IPS-18c (cell line): ENCODE data around the gene STARD10.

Source experiments
- H3K4me3 ChIP-seq: 2 replicates; pipeline ENCODE4 v1.7.0; 2013; ENCODE audit warnings: low read depth, mild to moderate bottlenecking, low read length, moderate library complexity; ENCODE audit not compliant: insufficient read depth
- H3K9me3 ChIP-seq: one replicate; pipeline ENCODE4 v1.6.1; 2013; ENCODE audit warnings: mild to moderate bottlenecking, low read length, moderate library complexity; ENCODE audit not compliant: control insufficient read depth, insufficient read depth

The STARD10 gene

GRCh38 chr11:72727521-72727920 lies 66.3 kb downstream of the STARD10 start:
- Histone ChIP-seq H3K9me3 (no peaks in the 10 kb centered on the region), H3K4me3 (no peak overlapping the region)

GRCh38 chr11:72726266-72727220 lies 67.3 kb downstream of the STARD10 start:
- no peak overlapping the region for H3K4me3 ChIP-seq

GRCh38 chr11:72725724-72726028 lies 68.2 kb downstream of the STARD10 start:
- no peaks in the 10 kb centered on the region for H3K9me3 ChIP-seq
- no peak overlapping the region for H3K4me3 ChIP-seq

More at GRCh38 chr11:72726266-72727220, 67.3 kb downstream of the STARD10 start:
- H3K9me3 ChIP-seq = no peaks in the 10 kb centered on the region

GRCh38 chr11:72724851-72725723 lies 68.8 kb downstream of the STARD10 start:
- no peaks in the 10 kb centered on the region for H3K9me3 ChIP-seq
- no peak overlapping the region for H3K4me3 ChIP-seq

GRCh38 chr11:72724021-72724551 lies 69.8 kb downstream of the STARD10 start:
- no peak overlapping the region for H3K4me3 ChIP-seq
- H3K9me3 ChIP-seq = no peaks in the 10 kb centered on the region

GRCh38 chr11:72723508-72723907 lies 70.3 kb downstream of the STARD10 start:
- no peak overlapping the region for H3K4me3 ChIP-seq
- H3K9me3 ChIP-seq = no peaks in the 10 kb centered on the region

- H3K4me3 ChIP-seq = no peak overlapping the region
- H3K9me3 ChIP-seq = no peaks in the 10 kb centered on the region
These were observed 71.6 kb downstream of the STARD10 start for GRCh38 chr11:72722050-72722748.

GRCh38 chr11:72721689-72722049 lies 72.2 kb downstream of the STARD10 start:
- H3K4me3 ChIP-seq = no peak overlapping the region
- H3K9me3 ChIP-seq = no peaks in the 10 kb centered on the region

GRCh38 chr11:72721276-72721675 lies 72.6 kb downstream of the STARD10 start:
- H3K4me3 ChIP-seq = no peak overlapping the region
- no peaks in the 10 kb centered on the region for H3K9me3 ChIP-seq

- H3K9me3 ChIP-seq = no peaks in the 10 kb centered on the region
- H3K4me3 ChIP-seq = no peak overlapping the region
These were observed 73.1 kb downstream of the STARD10 start for GRCh38 chr11:72720784-72721183.

- no peak overlapping the region for H3K4me3 ChIP-seq
These were observed 73.8 kb downstream of the STARD10 start for GRCh38 chr11:72720047-72720446.

GRCh38 chr11:72719551-72719950 lies 74.3 kb downstream of the STARD10 start:
- no peaks in the 10 kb centered on the region for H3K9me3 ChIP-seq
- H3K4me3 ChIP-seq = no peak overlapping the region

More at GRCh38 chr11:72720047-72720446, 73.8 kb downstream of the STARD10 start:
- H3K9me3 ChIP-seq = no peaks in the 10 kb centered on the region

GRCh38 chr11:72719144-72719543 lies 74.7 kb downstream of the STARD10 start:
- H3K9me3 ChIP-seq = no peaks in the 10 kb centered on the region
- no peak overlapping the region for H3K4me3 ChIP-seq

- H3K4me3 ChIP-seq = no peak overlapping the region
- H3K9me3 ChIP-seq = no peaks in the 10 kb centered on the region
These were observed 75.7 kb downstream of the STARD10 start for GRCh38 chr11:72718101-72718501.

GRCh38 chr11:72716788-72717435 lies 76.9 kb downstream of the STARD10 start:
- H3K9me3 ChIP-seq = no peaks in the 10 kb centered on the region
- H3K4me3 ChIP-seq = no peak overlapping the region

GRCh38 chr11:72716290-72716689 lies 77.6 kb downstream of the STARD10 start:
- Histone ChIP-seq H3K4me3 (no peak overlapping the region), H3K9me3 (no peaks in the 10 kb centered on the region)

GRCh38 chr11:72712841-72713240 lies 81.0 kb downstream of the STARD10 start:
- Histone ChIP-seq H3K9me3 (no peaks in the 10 kb centered on the region), H3K4me3 (no peak overlapping the region)
